Esophagus muscularis mucosa (tissue), 3 donors: ENCODE measurements around the gene RABL6.

ENCODE experiments used
- CTCF ChIP-seq, 3 experiments: fragments of 200-600 bp in 2 of 3; fragments of 450-650 bp in 1 of 3; sonication (generic) in 2 of 3; IDR thresholded peaks; one replicate each; pipeline ENCODE4 v1.5.1; 2017 to 2019; ENCODE audit warnings: antibody characterized with exemption in 3 of 3, mild to moderate bottlenecking in 2 of 3, moderate library complexity in 1 of 3
- POLR2A ChIP-seq: fragments of 450-650 bp; IDR thresholded peaks from one replicate; pipeline ENCODE4 v1.6.1; 2017; ENCODE audit warnings: antibody characterized with exemption, moderate library complexity, mild to moderate bottlenecking, low read depth

- TF ChIP-seq CTCF (IDR thresholded peaks at IDR 0.05) (no peak), POLR2A (no peak)
Observed at GRCh38 chr9:136777359-136777758, 30.4 kb upstream of the RABL6 start.
